GM21515 (cell line): ENCODE results near the gene DPP8.
"Not testable (repeated sequence)": the region's sequence is repeated elsewhere in the genome, so short reads cannot be mapped to it uniquely, and the experiment has no call there.

Experiments
- ATAC-seq: cut with Tn5 transposase; IDR thresholded peaks from one replicate; pipeline ENCODE4 v1.9.1; 2021; ENCODE audit not compliant: unreplicated experiment

The DPP8 gene

DNA sequence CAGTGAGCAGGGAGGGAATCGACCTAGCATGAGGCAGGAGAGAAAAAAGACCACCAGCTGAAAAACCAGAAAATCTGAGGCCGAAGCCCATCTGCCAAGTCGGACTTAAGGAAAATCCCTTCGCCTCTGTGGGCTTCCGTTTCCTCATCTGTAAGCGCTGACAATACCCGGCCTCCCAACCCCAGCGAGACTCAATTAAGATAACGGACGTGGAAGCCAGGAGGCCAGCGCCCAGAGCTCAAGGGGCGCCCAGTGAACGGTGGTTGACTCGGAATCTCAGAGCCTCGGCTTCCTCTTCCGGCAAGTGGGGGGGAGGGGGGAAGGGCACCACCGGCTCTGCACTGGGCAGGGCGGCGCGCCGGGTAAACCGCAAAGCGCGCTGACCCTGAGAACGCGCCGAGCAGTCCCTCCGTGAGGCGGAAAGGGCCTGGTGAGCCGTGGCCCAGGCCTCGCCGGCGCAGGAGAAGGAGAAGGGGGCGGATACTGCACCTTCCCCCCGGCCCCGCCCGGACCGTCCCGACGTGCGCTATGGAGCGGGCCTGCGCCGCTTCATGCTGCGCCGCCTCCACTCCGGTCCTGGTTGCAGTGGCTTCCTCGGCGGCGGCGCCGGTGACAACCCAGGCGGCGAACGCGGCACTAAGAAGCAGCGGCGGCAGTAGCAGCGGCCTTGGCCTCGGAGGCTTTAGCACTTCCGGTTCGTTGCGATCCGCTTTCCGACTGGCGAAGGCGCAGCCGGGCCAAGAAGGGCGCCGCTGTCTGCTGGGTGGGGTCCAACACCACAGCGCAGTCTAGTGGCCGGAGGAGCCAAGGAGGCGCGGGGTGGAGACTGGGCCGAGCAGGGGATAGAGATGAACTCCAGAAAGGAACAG, at the start of gene DPP8:
TSS of gene DPP8 (minus strand) at position 693 of the 869 bp plus-strand sequence. CDS start 5,136 bp downstream, outside the sequence.
- ATAC-seq, result peak; percentile 85

DNA sequence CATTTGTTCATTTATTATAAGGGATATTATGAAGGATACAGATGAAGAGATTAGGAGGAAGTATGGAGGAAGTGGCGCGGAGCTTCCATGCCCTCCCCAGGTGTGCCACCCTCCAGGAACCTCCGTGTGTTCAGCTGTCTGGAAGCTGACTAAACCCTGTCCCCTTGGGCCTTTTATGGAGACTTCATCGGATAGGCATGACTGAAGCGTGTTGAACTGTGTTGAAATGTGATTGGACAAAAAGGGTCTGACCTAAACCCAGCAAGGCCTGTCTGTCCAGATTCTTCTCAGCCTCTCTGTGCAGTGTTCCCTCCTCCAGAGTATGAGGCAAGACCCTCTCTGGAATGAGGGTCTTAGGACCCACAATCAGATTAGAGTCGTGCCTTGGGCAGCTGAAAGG, 44.4 kb upstream of the DPP8 start:
- ATAC-seq, result no peak

GRCh38 chr15:65559941-65560340, 42.5 kb upstream of the DPP8 start:
- ATAC-seq, result no peak

GRCh38 chr15:65558997-65559760, 41.7 kb upstream of the DPP8 start:
- ATAC-seq, result no peak

DNA sequence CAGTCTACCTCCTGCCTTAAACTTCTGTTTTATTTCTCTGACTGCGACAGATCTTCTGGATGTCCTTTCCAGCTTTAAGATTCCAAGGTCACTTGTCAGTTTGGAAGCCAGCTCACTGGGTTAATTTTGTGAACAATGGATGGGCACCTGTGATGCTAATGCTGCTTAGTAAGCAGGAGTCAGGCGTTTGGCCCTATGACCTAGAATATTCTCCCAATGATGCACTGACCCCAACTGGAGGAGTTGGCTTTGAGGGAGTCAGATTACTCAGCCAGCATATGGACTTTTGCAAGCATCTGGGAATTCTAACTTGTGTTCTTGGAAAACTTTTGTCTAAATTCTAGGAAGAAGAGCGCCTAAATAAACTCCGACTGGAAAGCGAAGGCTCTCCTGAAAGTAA, 40.8 kb upstream of the DPP8 start:
- ATAC-seq, result no peak

DNA sequence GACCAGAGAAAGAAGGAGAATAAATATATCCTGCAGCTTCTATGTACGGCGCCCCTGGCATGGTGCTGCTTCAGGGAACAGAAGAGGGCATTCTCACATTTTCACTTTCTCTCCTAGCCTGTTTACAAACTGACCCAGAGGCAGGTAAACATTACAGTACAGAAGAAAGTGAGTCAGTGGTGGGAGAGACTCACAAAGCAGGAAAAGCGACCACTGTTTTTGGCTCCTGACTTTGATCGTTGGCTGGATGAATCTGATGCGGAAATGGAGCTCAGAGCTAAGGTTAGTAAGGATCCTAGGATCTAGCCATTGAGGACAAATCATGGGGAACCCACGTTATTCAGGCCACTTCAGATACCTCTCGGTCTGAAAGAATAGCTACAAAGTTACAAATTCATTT, 39.1 kb upstream of the DPP8 start:
- no peak for ATAC-seq

GRCh38 chr15:65553691-65554090, 36.2 kb upstream of the DPP8 start:
- ATAC-seq, result no peak

DNA sequence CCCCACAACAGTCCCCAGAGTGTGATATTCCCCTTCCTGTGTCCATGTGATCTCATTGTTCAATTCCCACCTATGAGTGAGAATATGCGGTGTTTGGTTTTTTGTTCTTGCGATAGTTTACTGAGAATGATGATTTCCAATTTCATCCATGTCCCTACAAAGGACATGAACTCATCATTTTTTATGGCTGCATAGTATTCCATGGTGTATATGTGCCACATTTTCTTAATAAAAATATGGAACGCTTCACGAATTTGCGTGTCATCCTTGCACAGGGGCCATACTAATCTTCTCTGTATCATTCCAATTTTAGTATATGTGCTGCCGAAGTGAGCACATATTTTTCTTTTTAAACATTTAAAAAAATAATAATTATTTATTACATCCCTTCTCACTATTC, 35.4 kb upstream of the DPP8 start:
- ATAC-seq, result not testable (repeated sequence)

- ATAC-seq, result no peak
These were observed 33.7 kb upstream of the DPP8 start for GRCh38 chr15:65551183-65551582.

GRCh38 chr15:65550681-65551098, 33.2 kb upstream of the DPP8 start:
- no peak for ATAC-seq

DNA sequence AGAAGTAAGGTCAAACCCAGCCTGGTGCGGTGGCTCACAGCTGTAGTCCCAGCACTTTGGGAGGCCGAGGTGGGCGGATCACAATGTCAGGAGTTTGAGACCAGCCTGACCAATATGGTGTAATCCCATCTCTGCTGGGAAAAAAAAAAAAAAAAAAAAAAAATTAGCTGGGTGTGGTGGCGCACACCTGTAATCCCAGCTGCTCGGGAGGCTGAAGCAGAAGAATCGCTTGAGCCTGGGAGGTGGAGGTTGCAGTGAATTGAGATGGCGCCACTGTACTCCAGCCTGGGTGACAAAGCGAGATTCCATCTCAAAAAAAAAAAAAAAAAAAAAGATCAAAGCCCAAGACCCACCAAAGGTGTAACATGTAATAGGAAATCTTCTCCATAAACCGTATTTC, 31.8 kb upstream of the DPP8 start:
- not testable (repeated sequence) for ATAC-seq

- no peak for ATAC-seq
These were observed 30.4 kb upstream of the DPP8 start for GRCh38 chr15:65547841-65548240.

GRCh38 chr15:65541231-65541820, 23.8 kb upstream of the DPP8 start:
- ATAC-seq, result no peak

DNA sequence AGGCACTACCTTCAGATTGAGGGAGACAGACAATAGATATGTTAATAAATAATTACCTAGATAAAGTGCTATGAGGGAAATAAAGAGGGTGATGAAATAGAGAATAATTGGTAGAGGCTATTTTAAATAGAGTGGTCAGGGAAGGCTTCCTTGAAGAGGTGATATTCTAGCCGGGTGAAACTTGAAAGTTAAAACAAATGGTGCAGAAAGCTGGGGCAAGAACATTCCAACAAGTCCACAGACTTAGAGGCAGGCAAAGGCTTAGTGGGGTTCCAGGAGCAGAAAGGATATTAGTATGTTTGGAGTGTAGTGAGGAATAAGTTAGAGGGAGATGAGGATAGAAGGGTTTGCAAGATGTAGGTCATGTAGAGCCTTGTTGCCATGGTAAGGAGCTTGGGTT, 22.8 kb upstream of the DPP8 start:
- no peak for ATAC-seq

DNA sequence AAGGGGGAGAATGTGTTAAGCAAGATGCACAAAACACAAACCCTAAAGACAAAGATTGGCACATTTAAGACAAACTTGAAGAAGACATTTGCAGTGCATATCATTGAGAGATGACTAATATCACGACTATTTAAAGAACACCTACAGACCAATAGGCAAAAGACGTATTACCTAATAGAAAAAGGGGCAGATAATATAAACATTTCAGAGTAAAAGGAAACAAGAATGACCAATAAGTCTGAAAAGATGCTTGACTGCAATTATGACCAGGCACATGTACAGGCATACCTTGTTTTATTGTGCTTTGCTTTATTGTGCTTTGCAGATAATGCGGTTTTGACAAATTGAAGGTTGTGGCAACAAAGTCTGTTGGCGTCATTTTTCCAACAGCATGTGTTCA, 17.7 kb upstream of the DPP8 start:
- ATAC-seq, result no peak

DNA sequence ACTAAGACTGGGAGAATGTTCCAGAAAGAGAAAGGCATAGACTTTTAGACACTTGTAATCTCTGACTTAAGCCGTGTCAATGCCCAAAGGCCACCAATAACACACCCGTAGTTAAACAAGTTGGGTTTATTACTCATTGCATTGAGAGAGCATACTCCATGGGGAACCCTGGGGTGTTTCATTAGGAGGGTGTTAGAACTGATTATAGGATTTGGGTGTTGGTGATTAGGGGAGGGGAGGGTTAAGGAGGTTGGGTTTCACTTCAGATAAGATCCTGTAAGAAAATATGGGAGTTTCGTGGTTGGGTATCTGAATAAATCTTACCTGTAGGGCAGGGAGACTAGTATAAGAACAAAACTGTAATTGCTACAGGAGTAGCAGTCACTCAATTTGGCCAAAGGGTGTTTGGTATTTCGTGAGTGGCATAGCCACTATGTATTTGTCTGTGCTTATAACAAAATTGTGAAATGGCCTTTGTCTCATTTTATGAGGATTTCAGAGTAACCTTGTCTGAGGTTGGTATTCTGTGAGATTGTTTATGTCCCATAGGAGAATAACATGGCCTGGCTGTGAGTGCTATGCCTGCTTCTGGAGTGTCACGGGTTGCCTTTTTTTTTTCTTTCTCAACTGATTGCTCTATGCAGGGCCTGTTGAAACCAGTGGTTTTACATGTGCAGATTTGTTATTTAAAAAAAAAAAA, 15.7 kb upstream of the DPP8 start:
- ATAC-seq, result no peak

GRCh38 chr15:65532738-65533051, 15.2 kb upstream of the DPP8 start:
- ATAC-seq, result no peak

DNA sequence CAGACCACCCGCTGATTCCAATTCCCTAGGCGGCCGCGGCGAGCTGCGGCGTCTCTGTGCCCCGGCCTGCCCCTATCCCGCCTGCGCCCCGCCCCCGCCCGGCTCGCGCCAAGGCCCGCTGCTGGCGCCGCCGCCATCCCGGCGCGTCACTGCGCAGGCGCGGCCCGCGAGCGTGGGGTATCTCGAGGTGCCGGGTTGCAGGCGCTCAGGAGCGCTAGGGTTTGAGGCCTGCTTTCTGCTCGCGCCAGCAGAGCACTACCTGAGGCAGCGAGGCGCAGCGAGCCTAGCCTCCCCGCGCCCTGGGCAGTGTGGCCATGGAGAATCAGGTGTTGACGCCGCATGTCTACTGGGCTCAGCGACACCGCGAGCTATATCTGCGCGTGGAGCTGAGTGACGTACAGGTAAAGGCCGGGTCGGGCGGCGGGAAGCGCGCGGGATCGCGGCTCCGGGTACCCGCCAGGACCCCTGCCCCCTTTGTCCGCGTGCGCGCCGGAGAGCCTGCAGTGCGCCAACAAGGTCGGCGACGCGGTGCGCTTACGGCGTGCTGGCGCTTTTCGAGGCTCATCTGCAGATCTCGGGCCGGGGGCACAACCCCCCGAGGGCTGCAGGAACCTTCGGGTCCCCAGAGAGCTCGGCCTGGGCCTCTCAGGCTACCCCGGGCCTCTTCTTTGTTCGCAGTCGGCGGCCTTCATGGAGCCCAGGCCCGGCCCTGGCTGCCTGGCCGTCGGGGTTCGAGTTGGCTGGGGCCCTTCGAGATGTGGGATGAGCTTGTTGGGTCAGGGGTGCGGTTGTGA, 13.0 kb upstream of the DPP8 start, which contains the start of gene HACD3:
TSS of gene HACD3 (plus strand) at position 146 of the 794 bp plus-strand sequence. CDS start at position 315, 169 bp downstream.
- ATAC-seq, result peak; percentile 68

- no peak for ATAC-seq
These were observed 12.4 kb upstream of the DPP8 start for GRCh38 chr15:65529762-65530317.

GRCh38 chr15:65528461-65529060, 11.1 kb upstream of the DPP8 start:
- no peak for ATAC-seq
